ENCODE results near the gene TMTC2. TPM values are rescaled to one million over a fixed set of nuclear protein-coding genes. Genes with fewer than 3 reads are reported as not detected.

TMTC2 gene
- total and polyA plus RNA-seq, 2 donors (not counting 3 experiments of a cell fraction or from before 2014, with no cell fraction given): 4.1 to 7.8 TPM

DNA sequence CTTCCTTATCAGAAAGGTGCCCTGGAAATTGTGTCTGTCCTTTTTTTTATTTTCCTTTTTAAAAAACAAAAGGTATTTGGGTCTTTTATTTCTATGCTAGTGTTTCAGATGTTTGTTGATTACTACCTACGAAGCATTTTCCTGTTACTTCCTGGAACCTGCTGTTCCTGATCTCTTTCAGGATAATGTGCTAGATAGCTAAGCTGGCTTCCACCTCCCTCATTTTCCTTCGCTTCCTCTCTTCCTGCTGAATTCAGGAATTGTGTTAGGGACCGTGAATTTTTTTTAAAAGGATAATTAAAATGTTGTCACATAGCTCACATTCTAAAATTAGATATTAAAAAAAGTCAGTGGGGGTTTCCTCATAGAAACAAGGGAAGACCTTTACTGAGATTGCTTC is 27.7 kb downstream of the TMTC2 start:
- DNase-seq (ENCODE audit: low read depth, low spot score) (no peak), FAIRE-seq (no peak)
- no peak for TF ChIP-seq POLR2A (IDR thresholded peaks at IDR 0.05; ENCODE audit: low read depth, low read length)
- TF ChIP-seq JUN (IDR thresholded peaks at IDR 0.05; ENCODE audit: borderline replicate concordance, insufficient read depth, insufficient read length, low read depth): no peak
- TF ChIP-seq MYC (IDR thresholded peaks at IDR 0.05; ENCODE audit: low read depth, low read length): no peak
- TF ChIP-seq, protein P1, sequence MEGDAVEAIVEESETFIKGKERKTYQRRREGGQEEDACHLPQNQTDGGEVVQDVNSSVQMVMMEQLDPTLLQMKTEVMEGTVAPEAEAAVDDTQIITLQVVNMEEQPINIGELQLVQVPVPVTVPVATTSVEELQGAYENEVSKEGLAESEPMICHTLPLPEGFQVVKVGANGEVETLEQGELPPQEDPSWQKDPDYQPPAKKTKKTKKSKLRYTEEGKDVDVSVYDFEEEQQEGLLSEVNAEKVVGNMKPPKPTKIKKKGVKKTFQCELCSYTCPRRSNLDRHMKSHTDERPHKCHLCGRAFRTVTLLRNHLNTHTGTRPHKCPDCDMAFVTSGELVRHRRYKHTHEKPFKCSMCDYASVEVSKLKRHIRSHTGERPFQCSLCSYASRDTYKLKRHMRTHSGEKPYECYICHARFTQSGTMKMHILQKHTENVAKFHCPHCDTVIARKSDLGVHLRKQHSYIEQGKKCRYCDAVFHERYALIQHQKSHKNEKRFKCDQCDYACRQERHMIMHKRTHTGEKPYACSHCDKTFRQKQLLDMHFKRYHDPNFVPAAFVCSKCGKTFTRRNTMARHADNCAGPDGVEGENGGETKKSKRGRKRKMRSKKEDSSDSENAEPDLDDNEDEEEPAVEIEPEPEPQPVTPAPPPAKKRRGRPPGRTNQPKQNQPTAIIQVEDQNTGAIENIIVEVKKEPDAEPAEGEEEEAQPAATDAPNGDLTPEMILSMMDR (IDR thresholded peaks at IDR 0.05; ENCODE audit: extremely low read depth in 1 of 2, insufficient read depth in 1 of 2, low read depth in 1 of 2, low read length in 2 of 2): no peak
- TF ChIP-seq, protein P2, sequence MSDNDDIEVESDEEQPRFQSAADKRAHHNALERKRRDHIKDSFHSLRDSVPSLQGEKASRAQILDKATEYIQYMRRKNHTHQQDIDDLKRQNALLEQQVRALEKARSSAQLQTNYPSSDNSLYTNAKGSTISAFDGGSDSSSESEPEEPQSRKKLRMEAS (IDR thresholded peaks at IDR 0.05; ENCODE audit: insufficient read depth, insufficient read length): no peak
- TF ChIP-seq FOS (IDR thresholded peaks at IDR 0.05; ENCODE audit: borderline replicate concordance, insufficient read depth, low read length): no peak
- no peak for TF ChIP-seq POLR2AphosphoS5 (IDR thresholded peaks at IDR 0.05; ENCODE audit: insufficient read depth, low read depth, low read length)
- TF ChIP-seq GATA2 (IDR thresholded peaks at IDR 0.05; ENCODE audit: insufficient read depth, insufficient read length, low read depth, low read length): no peak
- TF ChIP-seq EZH2 (IDR thresholded peaks at IDR 0.05; ENCODE audit: borderline replicate concordance, low read depth, low read length, severe bottlenecking): no peak
- no peaks in the 10 kb centered on the region for H3K36me3 ChIP-seq (ENCODE audit: control insufficient read depth in 2 of 2, extremely low read depth in 1 of 2, insufficient read depth in 2 of 2, low read length in 2 of 2)
- H3K9ac ChIP-seq (replicated peaks; ENCODE audit: extremely low read depth, insufficient read depth, low read length): no peak overlapping the region
- no peaks in the 10 kb centered on the region for H3K79me2 ChIP-seq (ENCODE audit: control insufficient read depth, insufficient read depth, low read length)
- no peaks in the 10 kb centered on the region for H3K9me1 ChIP-seq (replicated peaks; ENCODE audit: control insufficient read depth, extremely low read depth, insufficient read depth, low read length)
- intact Hi-C loops (cut with micrococcal nuclease) (no loop called here), dilution Hi-C loops (cut with MboI; ENCODE audit: extremely low pct_ligation_motif_present, low sequenced_read_pairs) (no loop called here)
- H2AFZ ChIP-seq (ENCODE audit: low read depth, low read length): no peak overlapping the region
- H3K4me2 ChIP-seq (ENCODE audit: insufficient read depth, low read length): no peak overlapping the region
- POLR2A ChIA-PET: no interaction called here
- no peak overlapping the region for H3K4me3 ChIP-seq (replicated peaks in 1 of 3; ENCODE audit: insufficient read depth in 1 of 3, low read depth in 1 of 3, low read length in 3 of 3)
- BruUV-seq (replicated peaks): no TSS peak
- H3K4me1 ChIP-seq (ENCODE audit: control insufficient read depth, extremely low read depth, insufficient read depth, low read length): peaks cover 4% of the 10 kb centered on the region
- H3K27me3 ChIP-seq (ENCODE audit: control insufficient read depth in 2 of 2, insufficient read depth in 2 of 2, low read length in 2 of 2): no peaks in the 10 kb centered on the region
- CTCF ChIA-PET: no interaction called here
- no peaks in the 10 kb centered on the region for H3K9me3 ChIP-seq (replicated peaks; ENCODE audit: control insufficient read depth, insufficient read depth, low read length)
- no peak overlapping the region for H3K27ac ChIP-seq (ENCODE audit: insufficient read depth, low read depth, low read length)
- no peaks in the 10 kb centered on the region for H4K20me1 ChIP-seq (replicated peaks; ENCODE audit: control insufficient read depth, extremely low read depth, insufficient read depth, low read length)
